ENCODE measurements around the gene TRMT1L.
A peak's percentile ranks its signal among the peaks of the same experiment; 100 is the strongest.
"Not testable (repeated sequence)": the region's sequence is repeated elsewhere in the genome, so short reads cannot be mapped to it uniquely, and the experiment has no call there.

TRMT1L gene, protein sequence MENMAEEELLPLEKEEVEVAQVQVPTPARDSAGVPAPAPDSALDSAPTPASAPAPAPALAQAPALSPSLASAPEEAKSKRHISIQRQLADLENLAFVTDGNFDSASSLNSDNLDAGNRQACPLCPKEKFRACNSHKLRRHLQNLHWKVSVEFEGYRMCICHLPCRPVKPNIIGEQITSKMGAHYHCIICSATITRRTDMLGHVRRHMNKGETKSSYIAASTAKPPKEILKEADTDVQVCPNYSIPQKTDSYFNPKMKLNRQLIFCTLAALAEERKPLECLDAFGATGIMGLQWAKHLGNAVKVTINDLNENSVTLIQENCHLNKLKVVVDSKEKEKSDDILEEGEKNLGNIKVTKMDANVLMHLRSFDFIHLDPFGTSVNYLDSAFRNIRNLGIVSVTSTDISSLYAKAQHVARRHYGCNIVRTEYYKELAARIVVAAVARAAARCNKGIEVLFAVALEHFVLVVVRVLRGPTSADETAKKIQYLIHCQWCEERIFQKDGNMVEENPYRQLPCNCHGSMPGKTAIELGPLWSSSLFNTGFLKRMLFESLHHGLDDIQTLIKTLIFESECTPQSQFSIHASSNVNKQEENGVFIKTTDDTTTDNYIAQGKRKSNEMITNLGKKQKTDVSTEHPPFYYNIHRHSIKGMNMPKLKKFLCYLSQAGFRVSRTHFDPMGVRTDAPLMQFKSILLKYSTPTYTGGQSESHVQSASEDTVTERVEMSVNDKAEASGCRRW

DNA sequence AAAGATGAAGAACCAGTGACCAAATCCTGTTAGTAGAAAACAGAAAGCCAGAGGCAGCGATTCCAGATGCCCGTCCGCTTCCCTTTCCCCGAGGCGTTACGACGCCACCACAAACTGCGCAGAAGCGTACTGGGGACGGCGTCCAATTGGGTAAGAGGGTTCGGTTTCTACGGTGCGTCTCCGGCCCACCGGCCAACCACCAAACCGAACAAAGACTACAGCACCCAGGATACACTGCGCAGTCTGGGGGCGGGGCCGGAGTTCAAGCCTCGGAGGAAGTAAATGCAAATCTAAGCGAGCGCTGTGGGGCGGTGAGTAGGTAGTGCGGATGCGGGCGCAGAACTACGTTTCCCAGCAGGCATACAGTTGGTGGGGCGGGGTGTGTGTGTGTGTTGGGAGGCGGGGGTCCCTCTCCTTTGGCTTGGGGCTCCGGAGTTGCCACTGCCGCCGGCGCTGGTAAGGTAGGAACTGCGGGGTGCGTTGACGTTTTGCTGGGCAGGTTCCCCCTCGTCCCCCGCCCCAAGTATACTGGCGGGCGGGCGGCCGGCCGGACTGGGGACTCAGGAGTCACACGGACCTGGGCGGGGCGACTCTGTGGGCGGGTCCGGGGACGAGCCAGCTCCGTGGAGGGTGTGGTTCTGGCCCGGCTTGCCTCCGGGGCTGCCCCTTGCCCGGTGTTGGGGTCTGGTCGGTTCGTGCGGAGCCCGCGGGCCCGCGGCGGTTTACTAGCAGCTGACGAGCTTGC lies at the start of gene TRMT1L, which contains the start of gene SWT1:
TSS of gene TRMT1L (minus strand) at position 100 of the 745 bp plus-strand sequence. CDS start 241 bp downstream, outside the sequence.
TSS of gene SWT1 (plus strand) at position 314 of the 745 bp plus-strand sequence. CDS start 3,675 bp downstream, outside the sequence.
- H3K4me3 ChIP-seq (ENCODE audit: low read length) = peak within 1 kb of the TSS; percentile 93
- DNase-seq (ENCODE audit: low read depth) = peak; percentile 98
- TF ChIP-seq, protein P1, sequence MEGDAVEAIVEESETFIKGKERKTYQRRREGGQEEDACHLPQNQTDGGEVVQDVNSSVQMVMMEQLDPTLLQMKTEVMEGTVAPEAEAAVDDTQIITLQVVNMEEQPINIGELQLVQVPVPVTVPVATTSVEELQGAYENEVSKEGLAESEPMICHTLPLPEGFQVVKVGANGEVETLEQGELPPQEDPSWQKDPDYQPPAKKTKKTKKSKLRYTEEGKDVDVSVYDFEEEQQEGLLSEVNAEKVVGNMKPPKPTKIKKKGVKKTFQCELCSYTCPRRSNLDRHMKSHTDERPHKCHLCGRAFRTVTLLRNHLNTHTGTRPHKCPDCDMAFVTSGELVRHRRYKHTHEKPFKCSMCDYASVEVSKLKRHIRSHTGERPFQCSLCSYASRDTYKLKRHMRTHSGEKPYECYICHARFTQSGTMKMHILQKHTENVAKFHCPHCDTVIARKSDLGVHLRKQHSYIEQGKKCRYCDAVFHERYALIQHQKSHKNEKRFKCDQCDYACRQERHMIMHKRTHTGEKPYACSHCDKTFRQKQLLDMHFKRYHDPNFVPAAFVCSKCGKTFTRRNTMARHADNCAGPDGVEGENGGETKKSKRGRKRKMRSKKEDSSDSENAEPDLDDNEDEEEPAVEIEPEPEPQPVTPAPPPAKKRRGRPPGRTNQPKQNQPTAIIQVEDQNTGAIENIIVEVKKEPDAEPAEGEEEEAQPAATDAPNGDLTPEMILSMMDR (conservative IDR thresholded peaks at IDR 0.05; ENCODE audit: low read depth, low read length) = no peak

DNA sequence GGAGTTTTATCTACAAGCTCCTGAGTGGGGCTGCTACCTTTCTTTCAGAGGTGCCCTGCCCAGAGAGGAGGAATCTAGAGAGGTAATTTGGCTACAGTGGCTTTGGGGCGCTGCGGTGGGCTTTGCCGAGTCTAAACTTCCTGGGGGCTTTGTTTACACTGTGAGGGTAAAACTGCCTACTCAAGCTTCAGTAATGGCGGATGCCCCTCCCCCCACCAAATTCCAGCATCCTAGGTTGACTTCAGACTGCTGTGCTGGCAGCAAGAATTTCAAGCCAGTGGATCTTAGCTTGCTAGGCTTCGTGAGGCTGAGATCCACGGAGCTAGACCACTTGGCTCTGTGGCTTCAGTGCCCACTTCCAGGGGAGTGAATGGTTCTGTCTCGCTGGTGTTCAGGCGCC lies 44.1 kb upstream of the TRMT1L start:
- TF ChIP-seq, protein P1 (conservative IDR thresholded peaks at IDR 0.05; ENCODE audit: low read depth, low read length) = no peak
- no peak overlapping the region for H3K4me3 ChIP-seq (ENCODE audit: low read length)
- no peak for DNase-seq (ENCODE audit: low read depth)

DNA sequence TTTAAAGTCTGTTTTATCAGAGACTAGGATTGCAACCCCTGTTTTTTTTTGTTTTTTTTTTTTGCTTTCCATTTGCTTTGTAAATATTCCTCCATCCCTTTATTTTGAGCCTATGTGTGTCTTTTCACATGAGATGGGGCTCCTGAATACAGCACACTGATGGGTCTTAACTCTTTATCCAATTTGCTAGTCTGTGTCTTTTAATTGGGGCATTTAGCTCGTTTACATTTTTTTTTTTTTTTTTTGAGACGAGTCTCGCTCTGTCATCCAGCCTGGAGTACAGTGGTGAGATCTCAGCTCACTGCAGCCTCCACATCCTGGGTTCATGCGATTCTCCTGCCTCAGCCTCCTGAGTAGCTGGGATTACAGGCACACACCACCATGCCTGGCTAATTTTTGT lies 42.0 kb upstream of the TRMT1L start:
- DNase-seq (ENCODE audit: low read depth); H3K4me3 ChIP-seq (ENCODE audit: low read length): not testable (repeated sequence)

DNA sequence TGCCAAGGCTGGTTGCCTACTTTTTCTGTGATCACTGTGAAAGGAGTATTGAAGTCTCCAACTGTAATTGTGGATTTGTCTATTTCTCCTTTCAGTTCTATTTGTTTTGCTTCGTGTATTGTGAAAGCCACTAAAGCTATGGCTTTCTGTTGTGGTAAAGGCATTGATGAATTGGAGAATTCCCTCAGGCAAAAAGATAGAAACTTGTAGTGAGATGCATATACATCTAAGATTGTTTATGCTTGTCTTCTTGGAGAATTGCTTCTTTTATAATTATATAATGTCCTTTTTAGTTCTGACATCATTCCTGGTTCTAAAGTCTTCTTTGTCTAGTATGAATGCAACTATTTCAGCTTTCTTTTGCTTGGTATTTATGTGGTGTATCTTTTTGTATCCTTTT lies 37.0 kb upstream of the TRMT1L start:
- H3K4me3 ChIP-seq (ENCODE audit: low read length) = no peak overlapping the region
- DNase-seq (ENCODE audit: low read depth) = no peak
- TF ChIP-seq, protein P1 (conservative IDR thresholded peaks at IDR 0.05; ENCODE audit: low read depth, low read length) = no peak

DNA sequence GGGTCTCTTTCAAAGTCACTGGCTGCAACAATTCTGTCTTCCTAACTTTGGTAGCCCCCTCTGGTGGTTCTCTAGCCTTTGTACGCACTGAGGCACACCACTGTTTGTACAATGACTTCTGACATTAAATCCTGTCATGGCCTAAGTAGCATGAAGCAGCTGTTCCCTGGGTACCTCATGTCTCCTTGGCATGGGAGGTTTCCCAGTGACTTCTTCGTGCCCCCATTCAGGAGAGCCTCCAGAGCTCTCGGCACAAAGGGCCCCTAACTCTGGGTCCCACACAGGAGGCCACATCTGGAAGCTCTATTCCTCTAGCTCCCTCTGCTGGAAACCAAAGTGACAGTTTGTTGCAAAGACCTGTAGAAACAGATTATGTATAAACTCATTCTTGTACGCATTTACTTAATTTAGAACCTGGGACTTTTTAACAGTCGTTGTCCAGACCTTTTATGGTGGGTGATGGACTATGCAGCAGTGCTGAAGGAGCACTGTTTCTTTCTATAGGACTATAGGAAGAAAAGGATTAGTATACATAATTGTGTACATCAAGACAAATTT lies 13.6 kb upstream of the TRMT1L start:
- no peak overlapping the region for H3K4me3 ChIP-seq (ENCODE audit: low read length)
- no peak for DNase-seq (ENCODE audit: low read depth)
- TF ChIP-seq, protein P1 (conservative IDR thresholded peaks at IDR 0.05; ENCODE audit: low read depth, low read length) = peak; percentile 68

DNA sequence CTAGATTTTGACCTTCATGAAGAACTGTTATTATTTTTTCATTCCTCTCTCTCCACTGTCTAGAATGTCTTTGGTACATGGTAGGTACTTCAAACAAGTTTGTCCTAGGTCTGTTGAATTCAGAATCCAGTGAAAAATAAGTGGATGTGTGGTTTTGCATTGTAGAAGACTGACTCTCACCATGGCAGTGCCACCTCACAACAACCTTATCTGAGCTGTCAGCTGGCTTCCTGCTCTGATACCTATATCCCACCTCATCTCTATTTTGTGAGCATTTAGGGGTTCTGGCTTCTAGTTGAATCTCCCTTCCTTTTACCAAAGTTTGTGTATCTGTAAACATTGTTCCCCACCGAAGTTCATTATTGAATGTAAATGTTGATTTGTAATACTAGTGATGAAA lies 9.4 kb upstream of the TRMT1L start:
- DNase-seq (ENCODE audit: low read depth) = no peak
- TF ChIP-seq, protein P1 (conservative IDR thresholded peaks at IDR 0.05; ENCODE audit: low read depth, low read length) = no peak
- H3K4me3 ChIP-seq (ENCODE audit: low read length) = no peak overlapping the region

DNA sequence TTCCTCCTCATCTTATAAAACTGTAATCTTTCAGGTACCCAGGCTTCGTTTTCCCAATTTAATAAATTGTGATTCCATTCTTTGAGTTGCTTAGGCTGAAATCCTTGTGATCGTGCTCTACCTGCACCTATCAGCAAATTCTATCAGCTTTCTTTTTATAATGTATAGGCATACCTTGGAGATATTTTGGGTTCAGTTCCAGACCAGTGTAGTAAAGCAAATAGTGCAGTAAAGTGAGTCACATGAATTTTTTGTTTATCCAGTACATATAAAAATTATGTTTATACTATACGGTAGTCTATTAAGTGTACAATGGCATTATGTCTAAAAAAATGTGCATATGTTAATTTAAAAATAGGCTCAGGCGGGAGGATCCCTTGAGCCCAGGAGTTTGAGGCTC lies 5.7 kb upstream of the TRMT1L start:
- DNase-seq (ENCODE audit: low read depth) = no peak
- H3K4me3 ChIP-seq (ENCODE audit: low read length) = no peak overlapping the region
- TF ChIP-seq, protein P1 (conservative IDR thresholded peaks at IDR 0.05; ENCODE audit: low read depth, low read length) = no peak
